SK-N-SH (cell line): ENCODE results near the gene DEPDC1B. TPM values are rescaled to one million over a fixed set of nuclear protein-coding genes. Genes with fewer than 3 reads are reported as not detected.
"Not testable (repeated sequence)": the region's sequence is repeated elsewhere in the genome, so short reads cannot be mapped to it uniquely, and the experiment has no call there.

Experiments
- CTCF ChIA-PET: fragments of 300-600, 350-600 bp; formaldehyde crosslinking; extraction: SDS; loops from one replicate; lab custom pipeline; 2021; lab: Yijun Ruan, JAX
- POLR2A ChIA-PET: fragments of 350-600 bp; sonication (Branson Sonifier 250); formaldehyde crosslinking; extraction: SDS; loops from one replicate; lab custom pipeline; 2020; ENCODE audit warnings: antibody characterized with exemption, inconsistent platforms; lab: Yijun Ruan, JAX
- DNase-seq: peaks from one replicate; pipeline ENCODE4 v3.0.0; 2012
- H2AFZ ChIP-seq: fragments of 200-600 bp; sonication (generic); 2 replicates; pipeline ENCODE4 v1.8.1; 2016; ENCODE audit warnings: antibody characterized with exemption, mild to moderate bottlenecking, low read depth
- H3F3A ChIP-seq: fragments of 200-600 bp; sonication (generic); replicated peaks from 2 replicates; pipeline ENCODE3; 2016; ENCODE audit warnings: antibody characterized with exemption, mild to moderate bottlenecking; ENCODE audit not compliant: insufficient read depth
- H3K27ac ChIP-seq, 2 experiments: fragments of 200-500 bp in 1 of 2; fragments of 200-600 bp in 1 of 2; sonication (Bioruptor generic) in 1 of 2; sonication (generic), shearing (Covaris generic) in 1 of 2; 2 replicates each; pipeline versions ENCODE4 v1.5.1 to v1.6.1; 2014 to 2016; ENCODE audit warnings: low read depth in 2 of 2, inconsistent platforms in 1 of 2, low read length in 1 of 2, mild to moderate bottlenecking in 1 of 2, mixed read lengths in 1 of 2
- H3K27me3 ChIP-seq: fragments of 200-600 bp; sonication (generic), shearing (Covaris generic); 2 replicates; pipeline ENCODE4 v1.6.1; 2016; ENCODE audit warnings: mixed run types; ENCODE audit not compliant: insufficient read depth
- H3K36me3 ChIP-seq, 2 experiments: fragments of 200-500 bp in 1 of 2; fragments of 200-600 bp in 1 of 2; sonication (Bioruptor generic) in 1 of 2; sonication (generic) in 1 of 2; replicated peaks in 1 of 2; 2 replicates each; pipeline versions ENCODE3 to v1.5.1; 2014 to 2016; ENCODE audit warnings: low read length in 1 of 2, mild to moderate bottlenecking in 1 of 2; ENCODE audit not compliant: insufficient read depth in 2 of 2, control insufficient read depth in 1 of 2
- H3K4me1 ChIP-seq, 2 experiments: fragments of 200-500 bp in 1 of 2; fragments of 200-600 bp in 1 of 2; sonication (Bioruptor generic) in 1 of 2; sonication (generic), shearing (Covaris generic) in 1 of 2; 2 replicates each; pipeline versions ENCODE4 v1.5.1 to v1.6.1; 2014 to 2016; ENCODE audit warnings: low read depth in 1 of 2, low read length in 1 of 2, mixed run types in 1 of 2; ENCODE audit not compliant: insufficient read depth in 2 of 2, control insufficient read depth in 1 of 2
- H3K4me2 ChIP-seq: fragments of 200-600 bp; sonication (generic), shearing (Covaris generic); 2 replicates; pipeline ENCODE4 v1.6.1; 2017; ENCODE audit warnings: mixed run types
- H3K4me3 ChIP-seq, 2 experiments: fragments of 200-500 bp in 1 of 2; fragments of 200-600 bp in 1 of 2; sonication (Bioruptor generic) in 1 of 2; sonication (generic), shearing (Covaris generic) in 1 of 2; 2 replicates each; pipeline versions ENCODE4 v1.5.1 to v1.8.1; 2014 to 2016; ENCODE audit warnings: low read depth in 2 of 2, inconsistent platforms in 1 of 2, low read length in 1 of 2, mild to moderate bottlenecking in 1 of 2, mixed read lengths in 1 of 2, moderate library complexity in 1 of 2
- H3K79me2 ChIP-seq: fragments of 200-600 bp; sonication (generic); 2 replicates; pipeline ENCODE4 v1.8.1; 2017; ENCODE audit warnings: mild to moderate bottlenecking; ENCODE audit not compliant: insufficient read depth
- H3K9ac ChIP-seq: fragments of 200-600 bp; sonication (generic); 2 replicates; pipeline ENCODE4 v1.6.1; 2017; ENCODE audit warnings: mixed run types
- H3K9me2 ChIP-seq: fragments of 200-600 bp; sonication (generic); 2 replicates; pipeline ENCODE4 v1.6.1; 2017; ENCODE audit warnings: mixed run types
- H3K9me3 ChIP-seq: fragments of 200-600 bp; sonication (generic); 2 replicates; pipeline ENCODE4 v1.6.1; 2017; ENCODE audit warnings: mixed run types, mild to moderate bottlenecking, moderate library complexity
- H4K20me1 ChIP-seq: fragments of 200-600 bp; sonication (generic); 2 replicates; pipeline ENCODE4 v1.6.1; 2017; ENCODE audit warnings: mild to moderate bottlenecking, mixed run types; ENCODE audit not compliant: insufficient read depth
- CHD2 ChIP-seq: fragments of 150-350 bp; IDR thresholded peaks from 2 replicates; pipeline ENCODE4 v1.6.1; 2018; ENCODE audit warnings: low read length; ENCODE audit not compliant: partially characterized antibody
- EP300 ChIP-seq, 2 experiments: IDR thresholded peaks; 2 replicates each; pipeline versions ENCODE4 v1.4.0 to v1.6.1; 2012; ENCODE audit warnings: borderline replicate concordance in 1 of 2, low read depth in 1 of 2, low read length in 1 of 2
- FOSL2 ChIP-seq: IDR thresholded peaks from 2 replicates; pipeline ENCODE4 v1.4.0; 2012; ENCODE audit warnings: low read depth, mild to moderate bottlenecking, moderate library complexity, borderline replicate concordance
- FOXJ3 ChIP-seq: sonication (generic); formaldehyde crosslinking; IDR thresholded peaks from 2 replicates; pipeline ENCODE4 v1.5.1; 2020; ENCODE audit warnings: mild to moderate bottlenecking, missing genetic modification reagents
- FOXM1 ChIP-seq: IDR thresholded peaks from 2 replicates; pipeline ENCODE4 v1.4.0; 2012; ENCODE audit warnings: low read depth, mild to moderate bottlenecking
- GATA2 ChIP-seq: sonication (generic); formaldehyde crosslinking; IDR thresholded peaks from 2 replicates; pipeline ENCODE4 v1.5.0; 2020; ENCODE audit warnings: mild to moderate bottlenecking, missing genetic modification reagents
- JUND ChIP-seq: IDR thresholded peaks from 2 replicates; pipeline ENCODE4 v1.4.0; 2012
- NFIC ChIP-seq: IDR thresholded peaks from 2 replicates; pipeline ENCODE4 v1.4.0; 2012; ENCODE audit warnings: borderline replicate concordance
- POLR2AphosphoS5 ChIP-seq: IDR thresholded peaks from 2 replicates; pipeline ENCODE4 v1.6.1; 2012; ENCODE audit warnings: low read depth, low read length
- RAD21 ChIP-seq: IDR thresholded peaks from 2 replicates; pipeline ENCODE4 v1.6.1; 2012; ENCODE audit warnings: mild to moderate bottlenecking, low read length
- RCOR1 ChIP-seq: fragments of 150-350 bp; IDR thresholded peaks from 2 replicates; pipeline ENCODE4 v1.6.1; 2017; ENCODE audit warnings: antibody characterized with exemption, low read length
- SIN3A ChIP-seq: IDR thresholded peaks from 2 replicates; pipeline ENCODE4 v1.6.1; 2012; ENCODE audit warnings: low read depth, mild to moderate bottlenecking, low read length, moderate library complexity, borderline replicate concordance
- SMC3 ChIP-seq: IDR thresholded peaks from 2 replicates; pipeline ENCODE4 v1.6.1; 2012; ENCODE audit warnings: low read depth, low read length, improper control_type of control experiment
- TAF1 ChIP-seq: IDR thresholded peaks from 2 replicates; pipeline ENCODE4 v1.6.1; 2012; ENCODE audit warnings: low read depth, mild to moderate bottlenecking, low read length, moderate library complexity, borderline replicate concordance
- USF1 ChIP-seq: IDR thresholded peaks from 2 replicates; pipeline ENCODE4 v1.4.0; 2012; ENCODE audit warnings: low read depth, borderline replicate concordance
- USF2 ChIP-seq: fragments of 150-350 bp; IDR thresholded peaks from 2 replicates; pipeline ENCODE4 v1.6.1; 2017; ENCODE audit warnings: antibody characterized with exemption, low read length, low read depth, borderline replicate concordance
- YY1 ChIP-seq: IDR thresholded peaks from 2 replicates; pipeline ENCODE4 v1.4.0; 2012; ENCODE audit warnings: low read depth, mild to moderate bottlenecking
- WGBS: methylation state at CpG from one replicate; pipeline ENCODE4 v1.1.6; 2017; ENCODE audit warnings: low lambda C conversion rate; 5-methylcytosine and 5-hydroxymethylcytosine counted together
- polyA plus RNA-seq, 3 experiments: library from polyadenylated mRNA; depleted of rRNA; stranded (reverse); fragments of >200 nt; gene quantifications; 2 replicates each; pipeline ENCODE4 v1.2.3, GENCODE V29; 2012

The DEPDC1B gene
- polyA plus RNA-seq, 1 of the 3 experiments (the other 2 are of a cell fraction): 4.7 TPM

GRCh38 chr5:60568646-60569045 lies 131.3 kb downstream of the DEPDC1B start:
- H3K4me3 ChIP-seq: no peak overlapping the region
- no peaks in the 10 kb centered on the region for H3K27me3 ChIP-seq
- no peaks in the 10 kb centered on the region for H3K4me1 ChIP-seq
- H3K9me2 ChIP-seq: no peaks in the 10 kb centered on the region
- H2AFZ ChIP-seq: no peak overlapping the region
- H3K79me2 ChIP-seq: no peaks in the 10 kb centered on the region
- H3K36me3 ChIP-seq: no peaks in the 10 kb centered on the region
- WGBS: 89% methylated on average over 1 of the region's 2 CpGs
- POLR2A ChIA-PET: no interaction called here
- TF ChIP-seq FOXJ3 (CRISPR knock-in tag) (no peak), SIN3A (no peak), FOXM1 (no peak), JUND (no peak), SMC3 (no peak), TAF1 (no peak), EP300 (IDR thresholded peaks at IDR 0.05; ENCODE audit: borderline replicate concordance in 1 of 2, low read depth in 1 of 2, low read length in 1 of 2) (no peak), RAD21 (no peak), RCOR1 (no peak), POLR2AphosphoS5 (no peak), NFIC (no peak), USF1 (no peak)
- TF ChIP-seq, all 33 proteins: peak for 0
- H3K4me2 ChIP-seq: no peak overlapping the region
- H3K27ac ChIP-seq: no peak overlapping the region
- no peaks in the 10 kb centered on the region for H4K20me1 ChIP-seq
- H3F3A ChIP-seq: no peaks in the 10 kb centered on the region
- CTCF ChIA-PET: no interaction called here
- no peak for DNase-seq
- H3K9ac ChIP-seq: no peak overlapping the region
- H3K9me3 ChIP-seq: no peaks in the 10 kb centered on the region

GRCh38 chr5:60563696-60564324 lies 136.2 kb downstream of the DEPDC1B start:
- Histone ChIP-seq H3K79me2 (no peaks in the 10 kb centered on the region), H3K4me2 (no peak overlapping the region), H3K27me3 (no peaks in the 10 kb centered on the region), H3K27ac (no peak overlapping the region), H4K20me1 (no peaks in the 10 kb centered on the region), H3K4me1 (no peaks in the 10 kb centered on the region), H3K4me3 (no peak overlapping the region), H3K9me3 (no peaks in the 10 kb centered on the region), H3K9me2 (no peaks in the 10 kb centered on the region), H3K36me3 (no peaks in the 10 kb centered on the region), H3K9ac (no peak overlapping the region), H2AFZ (no peak overlapping the region), H3F3A (no peaks in the 10 kb centered on the region)
- no peak for DNase-seq
- ChIA-PET POLR2A (no interaction called here), CTCF (no interaction called here)
- WGBS: 70% methylated on average over 13 of the region's 13 CpGs
- TF ChIP-seq YY1: no peak
- no peak for TF ChIP-seq FOXM1
- TF ChIP-seq CHD2: no peak
- TF ChIP-seq RAD21: no peak
- no peak for TF ChIP-seq FOSL2
- no peak for TF ChIP-seq POLR2AphosphoS5
- no peak for TF ChIP-seq JUND
- TF ChIP-seq GATA2 (CRISPR knock-in tag): no peak
- TF ChIP-seq USF2: no peak

GRCh38 chr5:60553291-60553690 lies 146.7 kb downstream of the DEPDC1B start:
- H3K4me3 ChIP-seq, H3F3A ChIP-seq, H3K9me2 ChIP-seq, H2AFZ ChIP-seq, H3K9me3 ChIP-seq, H3K4me1 ChIP-seq, H4K20me1 ChIP-seq, H3K27ac ChIP-seq, H3K79me2 ChIP-seq, H3K4me2 ChIP-seq, H3K36me3 ChIP-seq, H3K27me3 ChIP-seq, CTCF ChIA-PET, POLR2A ChIA-PET, DNase-seq, H3K9ac ChIP-seq: not testable (repeated sequence)
- WGBS: 84% methylated on average over 2 of the region's 2 CpGs
